ENCODE results near the gene MAPKAP1.
A peak's percentile ranks its signal among the peaks of the same experiment; 100 is the strongest.

MAPKAP1 gene

DNA sequence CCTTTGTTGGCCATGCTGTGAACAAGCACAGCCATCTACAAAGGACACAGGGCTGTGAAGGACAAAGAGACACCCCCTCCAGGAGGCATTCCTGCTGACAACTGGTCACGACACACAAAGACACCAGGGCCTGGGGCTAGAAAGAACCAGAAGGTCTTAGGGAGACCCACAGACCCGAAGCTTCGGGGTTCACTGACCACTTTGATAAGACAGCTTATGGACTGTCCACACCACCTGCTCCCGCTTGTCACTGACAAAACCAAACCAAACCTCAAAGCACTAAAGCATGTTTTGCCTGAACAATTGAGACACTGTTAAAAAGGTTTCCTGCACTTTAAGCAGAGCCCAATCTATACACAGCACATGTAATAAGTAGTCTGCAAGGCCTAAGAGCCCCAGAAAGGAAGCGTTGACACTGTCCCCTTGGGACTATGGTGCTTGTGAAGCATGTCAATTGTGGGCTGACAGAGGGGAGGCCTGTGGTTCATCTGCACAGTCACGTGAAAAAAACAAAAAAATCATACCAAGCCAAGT lies 260.4 kb downstream of the MAPKAP1 start:
- no peaks in the 10 kb centered on the region for H3K27me3 ChIP-seq (ENCODE audit: insufficient read depth, low read length)
- peak overlapping the region; percentile 54 for H3K4me2 ChIP-seq (ENCODE audit: low read length)
- H3K27ac ChIP-seq (ENCODE audit: low read depth, low read length, poor library complexity, severe bottlenecking) = peak overlapping the region; percentile 76

DNA sequence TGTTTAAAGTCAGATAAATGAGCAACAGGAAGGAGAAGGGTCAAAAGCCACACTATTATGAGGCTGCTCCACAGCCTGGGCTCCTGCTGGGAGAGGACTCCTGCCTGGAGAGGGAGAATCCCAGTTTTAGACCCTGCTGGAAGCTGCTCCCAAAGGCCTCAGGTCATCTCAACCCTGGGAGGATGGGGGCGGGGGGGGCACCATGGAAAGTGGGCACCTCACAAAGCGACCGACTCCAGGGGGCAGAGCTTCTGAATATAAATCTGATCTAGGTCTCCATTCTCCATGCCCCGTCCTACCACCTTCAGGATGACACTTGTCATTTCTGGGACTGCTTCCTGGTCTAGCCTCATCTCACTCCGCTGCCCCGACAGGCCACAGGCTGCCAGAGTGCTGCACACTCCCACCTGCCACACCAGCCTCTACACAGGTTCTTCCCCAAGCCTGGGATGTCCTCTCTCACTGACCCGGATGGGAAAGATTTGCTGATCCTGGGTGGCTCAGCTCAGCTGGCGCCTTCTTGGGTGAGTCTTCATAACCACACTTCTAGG lies 262.0 kb downstream of the MAPKAP1 start:
- Histone ChIP-seq H3K9ac (ENCODE audit: low read length) (no peak overlapping the region), H3K9me2 (ENCODE audit: low read depth, low read length) (no peaks in the 10 kb centered on the region), H3K27me3 (ENCODE audit: insufficient read depth, low read length) (no peaks in the 10 kb centered on the region), H3F3A (ENCODE audit: insufficient read depth, low read length) (no peaks in the 10 kb centered on the region), H3K4me1 (ENCODE audit: insufficient read depth, low read length, severe bottlenecking) (peaks cover 34% of the 10 kb centered on the region), H3K9me3 (ENCODE audit: low read length) (no peaks in the 10 kb centered on the region), H4K20me1 (ENCODE audit: insufficient read depth, low read length) (no peaks in the 10 kb centered on the region), H3K4me3 (ENCODE audit: low read depth, low read length, poor library complexity, severe bottlenecking) (no peak overlapping the region), H3K27ac (ENCODE audit: low read depth, low read length, poor library complexity, severe bottlenecking) (no peak overlapping the region), H2AFZ (ENCODE audit: low read length) (no peak overlapping the region), H3K36me3 (ENCODE audit: insufficient read depth, low read length) (peaks cover 11% of the 10 kb centered on the region; the same call in 1 of the 2 replicates), H3K4me2 (ENCODE audit: low read length) (no peak overlapping the region), H3K79me2 (ENCODE audit: insufficient read depth, low read length) (no peaks in the 10 kb centered on the region)
- TF ChIP-seq, protein P1, sequence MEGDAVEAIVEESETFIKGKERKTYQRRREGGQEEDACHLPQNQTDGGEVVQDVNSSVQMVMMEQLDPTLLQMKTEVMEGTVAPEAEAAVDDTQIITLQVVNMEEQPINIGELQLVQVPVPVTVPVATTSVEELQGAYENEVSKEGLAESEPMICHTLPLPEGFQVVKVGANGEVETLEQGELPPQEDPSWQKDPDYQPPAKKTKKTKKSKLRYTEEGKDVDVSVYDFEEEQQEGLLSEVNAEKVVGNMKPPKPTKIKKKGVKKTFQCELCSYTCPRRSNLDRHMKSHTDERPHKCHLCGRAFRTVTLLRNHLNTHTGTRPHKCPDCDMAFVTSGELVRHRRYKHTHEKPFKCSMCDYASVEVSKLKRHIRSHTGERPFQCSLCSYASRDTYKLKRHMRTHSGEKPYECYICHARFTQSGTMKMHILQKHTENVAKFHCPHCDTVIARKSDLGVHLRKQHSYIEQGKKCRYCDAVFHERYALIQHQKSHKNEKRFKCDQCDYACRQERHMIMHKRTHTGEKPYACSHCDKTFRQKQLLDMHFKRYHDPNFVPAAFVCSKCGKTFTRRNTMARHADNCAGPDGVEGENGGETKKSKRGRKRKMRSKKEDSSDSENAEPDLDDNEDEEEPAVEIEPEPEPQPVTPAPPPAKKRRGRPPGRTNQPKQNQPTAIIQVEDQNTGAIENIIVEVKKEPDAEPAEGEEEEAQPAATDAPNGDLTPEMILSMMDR (IDR thresholded peaks at IDR 0.05; ENCODE audit: low read length) = no peak
- no peak for TF ChIP-seq EZH2 (IDR thresholded peaks at IDR 0.05; ENCODE audit: borderline replicate concordance, low read length)

More for the DNA sequence above, 260.4 kb downstream of the MAPKAP1 start:
- Histone ChIP-seq H3K9ac (ENCODE audit: low read length) (peak overlapping the region; percentile 10; the same call in 1 of the 2 replicates), H3K4me1 (ENCODE audit: insufficient read depth, low read length, severe bottlenecking) (peaks cover 34% of the 10 kb centered on the region), H3K36me3 (ENCODE audit: insufficient read depth, low read length) (peaks cover 11% of the 10 kb centered on the region; the same call in 1 of the 2 replicates), H3K9me3 (ENCODE audit: low read length) (no peaks in the 10 kb centered on the region), H4K20me1 (ENCODE audit: insufficient read depth, low read length) (no peaks in the 10 kb centered on the region), H3K9me2 (ENCODE audit: low read depth, low read length) (no peaks in the 10 kb centered on the region), H3K4me3 (ENCODE audit: low read depth, low read length, poor library complexity, severe bottlenecking) (no peak overlapping the region), H3F3A (ENCODE audit: insufficient read depth, low read length) (no peaks in the 10 kb centered on the region), H3K79me2 (ENCODE audit: insufficient read depth, low read length) (no peaks in the 10 kb centered on the region), H2AFZ (ENCODE audit: low read length) (no peak overlapping the region)
- TF ChIP-seq, protein P1 (IDR thresholded peaks at IDR 0.05; ENCODE audit: low read length) = no peak
- TF ChIP-seq EZH2 (IDR thresholded peaks at IDR 0.05; ENCODE audit: borderline replicate concordance, low read length) = no peak

DNA sequence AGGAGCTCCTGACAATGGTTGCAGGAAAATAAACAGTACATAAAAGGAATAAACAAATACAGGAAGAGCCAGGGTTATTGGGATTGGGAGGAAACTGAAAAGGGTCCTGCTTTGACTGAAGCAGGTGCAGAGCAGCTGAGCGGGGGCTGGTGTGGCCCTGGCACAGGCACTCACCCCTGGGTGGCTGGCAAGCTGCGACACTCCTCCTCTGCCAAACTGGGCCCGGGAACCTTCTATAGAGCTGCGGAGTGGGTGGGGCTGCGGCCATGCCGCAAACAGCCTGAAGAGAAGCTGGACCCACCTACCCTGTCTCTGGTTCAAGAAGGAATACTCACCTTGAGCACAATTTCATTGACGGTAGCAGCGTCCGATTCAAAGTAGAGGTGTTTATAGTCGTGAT lies 262.8 kb downstream of the MAPKAP1 start:
- no peak overlapping the region for H3K4me3 ChIP-seq (ENCODE audit: low read depth, low read length, poor library complexity, severe bottlenecking)
- no peak overlapping the region for H3K27ac ChIP-seq (ENCODE audit: low read depth, low read length, poor library complexity, severe bottlenecking)
- H3K4me2 ChIP-seq (ENCODE audit: low read length) = no peak overlapping the region
- H3K9me3 ChIP-seq (ENCODE audit: low read length) = no peaks in the 10 kb centered on the region
- H3K9ac ChIP-seq (ENCODE audit: low read length) = no peak overlapping the region
- H4K20me1 ChIP-seq (ENCODE audit: insufficient read depth, low read length) = no peaks in the 10 kb centered on the region
- H3K36me3 ChIP-seq (ENCODE audit: insufficient read depth, low read length) = peaks cover 11% of the 10 kb centered on the region; the same call in 1 of the 2 replicates
- H3K9me2 ChIP-seq (ENCODE audit: low read depth, low read length) = no peaks in the 10 kb centered on the region
- no peaks in the 10 kb centered on the region for H3F3A ChIP-seq (ENCODE audit: insufficient read depth, low read length)
- no peaks in the 10 kb centered on the region for H3K79me2 ChIP-seq (ENCODE audit: insufficient read depth, low read length)
- H2AFZ ChIP-seq (ENCODE audit: low read length) = no peak overlapping the region
- peaks cover 29% of the 10 kb centered on the region for H3K4me1 ChIP-seq (ENCODE audit: insufficient read depth, low read length, severe bottlenecking)
- no peaks in the 10 kb centered on the region for H3K27me3 ChIP-seq (ENCODE audit: insufficient read depth, low read length)
- TF ChIP-seq, protein P1 (IDR thresholded peaks at IDR 0.05; ENCODE audit: low read length) = no peak
- no peak for TF ChIP-seq EZH2 (IDR thresholded peaks at IDR 0.05; ENCODE audit: borderline replicate concordance, low read length)
